ENCODE data around the gene PRTFDC1.

- TF ChIP-seq USF1 (IDR thresholded peaks at IDR 0.05) (no peak), NFIC (IDR thresholded peaks at IDR 0.05) (no peak), REST (IDR thresholded peaks at IDR 0.05; ENCODE audit: low read depth) (no peak), EP300 (IDR thresholded peaks at IDR 0.05; ENCODE audit: borderline replicate concordance) (no peak), ZBTB7A (IDR thresholded peaks at IDR 0.05; ENCODE audit: low read depth) (no peak), CEBPB (IDR thresholded peaks at IDR 0.05) (no peak), CREB1 (IDR thresholded peaks at IDR 0.05; ENCODE audit: low read depth) (no peak), MAX (IDR thresholded peaks at IDR 0.05) (no peak), RAD21 (IDR thresholded peaks at IDR 0.05; ENCODE audit: low read depth) (no peak), TCF12 (IDR thresholded peaks at IDR 0.05; ENCODE audit: low read depth) (no peak), FOXM1 (IDR thresholded peaks at IDR 0.05; ENCODE audit: borderline replicate concordance, low read depth) (no peak)
Observed at GRCh38 chr10:24930427-24930826, 22.0 kb downstream of the PRTFDC1 start.
